Activated CD4-positive, alpha-beta T cell treated with anti-CD3 and anti-CD28 coated beads, Interleukin-10, Interleukin-2, amounts not matched to agents 100 ng/mL and 50 ng/mL, durations not matched to agents 16 hours and 8 hours (primary cell): ENCODE measurements around the gene SLC28A1.
"Not testable (repeated sequence)": the region's sequence is repeated elsewhere in the genome, so short reads cannot be mapped to it uniquely, and the experiment has no call there.

Source experiments
- DNase-seq: peaks from one replicate; pipeline ENCODE4 v3.0.0-alpha.2; 2020

The SLC28A1 gene

GRCh38 chr15:84863565-84864443, 20.7 kb upstream of the SLC28A1 start:
- no peak for DNase-seq

DNA sequence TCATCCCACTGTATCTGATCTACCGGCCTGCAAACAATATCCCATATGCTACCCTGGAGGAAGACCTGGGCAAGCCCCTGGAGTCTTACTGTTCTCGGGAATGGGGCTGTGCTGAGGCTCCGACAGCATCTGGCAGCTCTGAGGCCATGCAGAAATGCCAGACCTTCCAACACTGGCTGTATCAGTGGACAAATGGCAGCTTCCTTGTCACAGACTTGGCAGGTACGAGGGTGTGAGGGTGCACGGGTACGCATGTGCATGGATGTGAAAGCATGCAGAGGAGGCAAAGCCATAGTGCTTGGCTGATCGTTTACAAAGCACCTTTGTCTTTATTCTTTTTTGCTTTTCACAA, 20.0 kb upstream of the SLC28A1 start:
- DNase-seq, result no peak

- no peak for DNase-seq
Measured at GRCh38 chr15:84865074-84865569, 19.3 kb upstream of the SLC28A1 start.

DNA sequence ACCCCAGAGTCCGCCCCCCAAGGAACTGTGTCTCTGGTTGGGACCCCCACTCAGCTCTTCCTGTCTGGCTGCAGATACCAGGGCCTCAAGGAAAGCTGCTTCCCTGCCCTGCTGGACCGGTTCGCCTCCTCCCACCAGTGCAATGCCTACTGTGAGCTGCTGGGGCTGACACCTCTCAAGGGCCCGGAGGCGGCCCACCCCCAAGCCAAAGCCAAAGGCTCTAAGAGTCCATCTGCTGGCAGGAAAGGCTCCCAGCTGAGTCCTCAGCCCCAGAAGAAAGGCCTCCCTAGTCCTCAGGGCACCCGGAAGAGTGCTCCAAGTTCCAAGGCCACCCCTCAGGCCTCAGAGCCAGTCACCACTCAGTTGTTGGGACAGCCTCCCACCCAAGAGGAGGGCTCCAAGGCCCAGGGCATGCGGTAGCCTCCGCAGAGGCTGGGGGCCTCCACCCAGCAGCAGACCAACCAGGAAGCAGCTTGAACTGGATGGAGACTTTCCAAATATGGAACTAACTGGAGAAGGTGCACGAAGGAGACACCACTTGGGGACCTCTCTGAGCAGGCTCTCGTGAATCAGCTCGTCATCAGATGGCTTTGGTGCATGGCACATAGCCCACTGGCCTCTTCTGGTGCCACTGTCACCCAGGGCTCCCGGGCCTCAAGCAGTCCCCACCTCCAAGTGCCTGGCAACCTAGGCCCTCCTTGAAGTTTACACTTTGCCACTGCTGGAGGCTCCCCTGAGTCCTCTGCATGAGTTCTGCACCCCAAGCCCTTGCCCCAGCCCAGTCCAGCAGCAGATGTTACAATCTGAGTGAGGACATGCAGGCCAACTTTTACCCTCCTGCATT, 16.2 kb upstream of the SLC28A1 start:
- no peak for DNase-seq

GRCh38 chr15:84869510-84869909, 15.0 kb upstream of the SLC28A1 start:
- no peak for DNase-seq

DNA sequence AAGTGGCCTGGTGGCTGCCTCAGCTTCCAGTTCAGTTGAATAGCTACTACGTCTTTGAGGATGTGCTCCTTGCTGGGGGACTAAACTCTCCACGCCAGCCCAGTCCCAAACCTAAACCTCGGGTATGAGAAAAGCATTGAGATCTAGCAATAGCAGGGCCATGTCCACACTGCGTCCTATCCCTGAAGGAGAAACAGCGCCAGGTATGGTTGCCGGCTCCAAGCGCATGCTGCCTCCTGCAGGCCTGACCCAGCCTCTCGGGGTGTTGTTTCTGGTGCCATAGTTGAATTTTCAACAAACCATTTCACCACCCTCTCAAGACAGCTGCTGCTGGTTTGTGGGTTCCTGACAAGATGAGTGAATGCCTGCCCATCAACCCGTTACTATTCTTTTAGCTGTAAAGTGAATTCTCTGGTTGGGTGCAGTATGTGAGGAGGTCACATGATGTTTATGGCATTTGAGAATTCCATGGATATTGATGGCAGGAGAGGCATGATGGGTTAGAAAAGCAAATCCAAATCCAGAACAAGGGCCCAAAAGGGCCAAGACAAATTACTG, 13.0 kb upstream of the SLC28A1 start:
- DNase-seq, result no peak

DNA sequence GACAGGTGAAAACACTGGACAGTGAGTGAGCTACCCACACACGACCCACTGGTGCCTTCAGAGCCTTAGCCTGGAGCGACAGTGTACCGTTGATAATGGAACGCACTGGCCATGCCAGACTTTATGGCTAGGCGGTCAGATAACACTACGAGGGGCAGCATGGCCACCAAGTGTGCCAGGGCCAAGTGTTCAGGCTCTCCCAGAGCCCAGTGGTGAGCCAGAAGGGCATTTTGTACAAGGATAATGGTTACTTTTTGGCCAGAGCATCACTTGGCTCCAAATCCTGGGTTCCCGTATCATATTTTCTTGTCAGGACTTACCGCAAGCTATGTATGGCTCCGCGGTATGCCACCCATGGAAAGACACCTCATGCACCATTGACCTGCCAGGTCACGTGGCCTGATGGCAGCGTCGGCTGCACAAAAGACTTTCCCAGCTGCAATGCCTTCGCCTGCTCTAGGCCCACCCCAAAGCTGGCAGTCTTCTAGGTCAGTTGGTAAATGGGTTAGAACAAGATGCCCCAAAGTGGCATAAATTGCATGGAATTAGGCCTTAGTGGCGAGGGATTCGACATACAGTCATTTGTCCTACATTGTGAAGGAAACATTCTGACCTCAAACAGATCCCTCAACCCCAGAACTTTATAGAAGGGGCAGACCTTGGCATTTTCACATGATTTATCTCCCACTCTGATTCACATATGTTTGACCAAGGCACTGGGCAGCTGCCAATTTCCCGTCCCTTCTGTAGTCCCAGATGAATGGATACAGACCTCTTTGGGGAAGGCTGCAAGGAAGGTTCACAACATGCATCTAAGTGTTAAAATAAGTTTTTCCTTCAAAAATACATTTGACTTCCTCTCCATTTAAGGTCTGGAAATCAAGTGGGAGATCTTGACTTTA, 12.2 kb upstream of the SLC28A1 start:
- no peak for DNase-seq

- DNase-seq, result no peak
Measured at GRCh38 chr15:84873997-84874396, 10.5 kb upstream of the SLC28A1 start.

- no peak for DNase-seq
Measured at GRCh38 chr15:84874981-84875699, 9.3 kb upstream of the SLC28A1 start.

DNA sequence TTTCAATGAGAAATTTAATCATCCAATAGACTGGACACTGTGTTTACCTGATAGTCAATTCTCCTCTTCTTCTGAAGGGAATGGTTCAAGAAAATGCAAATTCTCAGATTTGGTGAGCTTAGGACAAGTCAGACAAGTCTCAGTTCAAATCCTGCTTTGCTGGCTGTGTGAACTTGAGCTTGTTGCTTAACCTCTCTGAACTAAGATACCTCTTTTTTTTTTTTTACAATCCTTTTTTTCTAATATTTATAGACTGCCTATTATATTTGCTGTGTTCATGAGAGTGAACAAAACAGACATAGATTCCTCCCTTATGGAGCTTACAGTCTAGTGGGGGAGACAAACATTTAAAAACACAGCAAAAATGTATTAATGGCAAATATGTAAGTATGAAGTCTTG, 8.2 kb upstream of the SLC28A1 start:
- DNase-seq, result no peak

GRCh38 chr15:84877701-84878100, 6.8 kb upstream of the SLC28A1 start:
- not testable (repeated sequence) for DNase-seq

- DNase-seq, result peak; percentile 63
Measured at GRCh38 chr15:84878504-84878903, 6.0 kb upstream of the SLC28A1 start.

GRCh38 chr15:84879088-84879780, 5.2 kb upstream of the SLC28A1 start:
- no peak for DNase-seq

- DNase-seq, result no peak
Measured at GRCh38 chr15:84880007-84880406, 4.5 kb upstream of the SLC28A1 start.

- DNase-seq, result no peak
Measured at GRCh38 chr15:84880822-84881519, 3.5 kb upstream of the SLC28A1 start.

DNA sequence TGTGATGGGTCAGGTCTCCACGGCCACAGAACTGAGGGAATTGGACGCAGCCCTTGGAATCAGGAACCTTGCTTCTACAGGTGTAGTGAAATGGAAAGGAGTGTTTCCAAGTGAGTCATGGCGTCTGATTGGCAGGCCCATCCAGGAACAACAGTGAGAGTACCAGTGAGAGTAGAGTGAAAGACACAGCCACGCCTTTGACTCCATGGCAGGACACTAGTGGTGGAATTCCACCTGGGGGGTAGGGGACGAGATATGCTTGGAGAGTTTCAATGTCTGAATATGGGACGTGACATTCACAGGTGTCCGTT, 3.0 kb upstream of the SLC28A1 start:
- DNase-seq, result no peak

DNA sequence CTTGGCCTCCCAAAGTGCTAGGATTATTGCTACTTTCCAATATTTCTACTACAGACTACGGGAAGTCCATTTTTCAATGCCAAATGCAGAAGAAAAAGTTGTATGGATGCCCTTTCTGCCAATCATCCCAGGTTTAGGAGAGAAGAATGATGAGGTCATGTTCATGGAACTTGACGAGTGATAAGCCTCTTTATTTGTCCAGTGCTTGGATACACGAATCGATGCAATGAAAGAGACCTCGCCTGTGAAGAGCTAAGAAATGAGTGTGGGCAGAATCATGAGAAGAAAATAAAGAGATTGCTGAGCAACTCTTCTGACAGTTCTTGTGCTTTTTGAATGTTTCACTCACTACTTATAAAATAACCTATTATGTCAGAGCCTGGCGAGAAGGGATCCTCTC, 996 bp upstream of the SLC28A1 start:
- DNase-seq, result no peak

DNA sequence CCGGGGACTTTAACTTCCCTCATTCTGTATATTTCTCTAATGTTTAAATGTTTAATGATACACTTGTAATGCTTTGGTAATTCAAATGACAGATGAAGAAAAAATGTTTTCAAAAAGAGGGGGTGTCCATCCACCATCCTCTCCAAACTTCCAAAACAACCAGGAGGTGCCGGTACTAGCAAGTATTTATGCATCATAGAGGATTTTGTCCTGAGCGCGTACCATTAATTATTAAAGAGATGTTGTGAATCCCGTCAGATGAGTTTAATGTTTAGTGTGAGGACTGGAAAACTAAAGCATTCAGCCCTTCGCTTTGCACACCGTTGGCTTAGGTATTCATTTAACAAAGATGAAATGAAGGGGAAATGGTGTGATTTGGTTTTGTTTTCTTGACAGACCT, 1.3 kb downstream of the SLC28A1 start:
- no peak for DNase-seq

- no peak for DNase-seq
Measured at GRCh38 chr15:84886211-84886983, 1.9 kb downstream of the SLC28A1 start.

GRCh38 chr15:84886984-84887299, 2.5 kb downstream of the SLC28A1 start:
- no peak for DNase-seq
